Hair follicular keratinocyte (primary cell): ENCODE measurements around the gene AATK. TPM values are rescaled to one million over a fixed set of nuclear protein-coding genes. Genes with fewer than 3 reads are reported as not detected.

Experiments
- total RNA-seq: library from RNA; depleted of rRNA; stranded (reverse); fragments of >200 nt; gene quantifications from 2 replicates; pipeline ENCODE4 v1.2.3, GENCODE V29; 2015

Gene AATK, protein sequence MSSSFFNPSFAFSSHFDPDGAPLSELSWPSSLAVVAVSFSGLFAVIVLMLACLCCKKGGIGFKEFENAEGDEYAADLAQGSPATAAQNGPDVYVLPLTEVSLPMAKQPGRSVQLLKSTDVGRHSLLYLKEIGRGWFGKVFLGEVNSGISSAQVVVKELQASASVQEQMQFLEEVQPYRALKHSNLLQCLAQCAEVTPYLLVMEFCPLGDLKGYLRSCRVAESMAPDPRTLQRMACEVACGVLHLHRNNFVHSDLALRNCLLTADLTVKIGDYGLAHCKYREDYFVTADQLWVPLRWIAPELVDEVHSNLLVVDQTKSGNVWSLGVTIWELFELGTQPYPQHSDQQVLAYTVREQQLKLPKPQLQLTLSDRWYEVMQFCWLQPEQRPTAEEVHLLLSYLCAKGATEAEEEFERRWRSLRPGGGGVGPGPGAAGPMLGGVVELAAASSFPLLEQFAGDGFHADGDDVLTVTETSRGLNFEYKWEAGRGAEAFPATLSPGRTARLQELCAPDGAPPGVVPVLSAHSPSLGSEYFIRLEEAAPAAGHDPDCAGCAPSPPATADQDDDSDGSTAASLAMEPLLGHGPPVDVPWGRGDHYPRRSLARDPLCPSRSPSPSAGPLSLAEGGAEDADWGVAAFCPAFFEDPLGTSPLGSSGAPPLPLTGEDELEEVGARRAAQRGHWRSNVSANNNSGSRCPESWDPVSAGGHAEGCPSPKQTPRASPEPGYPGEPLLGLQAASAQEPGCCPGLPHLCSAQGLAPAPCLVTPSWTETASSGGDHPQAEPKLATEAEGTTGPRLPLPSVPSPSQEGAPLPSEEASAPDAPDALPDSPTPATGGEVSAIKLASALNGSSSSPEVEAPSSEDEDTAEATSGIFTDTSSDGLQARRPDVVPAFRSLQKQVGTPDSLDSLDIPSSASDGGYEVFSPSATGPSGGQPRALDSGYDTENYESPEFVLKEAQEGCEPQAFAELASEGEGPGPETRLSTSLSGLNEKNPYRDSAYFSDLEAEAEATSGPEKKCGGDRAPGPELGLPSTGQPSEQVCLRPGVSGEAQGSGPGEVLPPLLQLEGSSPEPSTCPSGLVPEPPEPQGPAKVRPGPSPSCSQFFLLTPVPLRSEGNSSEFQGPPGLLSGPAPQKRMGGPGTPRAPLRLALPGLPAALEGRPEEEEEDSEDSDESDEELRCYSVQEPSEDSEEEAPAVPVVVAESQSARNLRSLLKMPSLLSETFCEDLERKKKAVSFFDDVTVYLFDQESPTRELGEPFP (N-terminal part only)
- total RNA-seq: 0.27 and 0.62 TPM in 2 replicates

DNA sequence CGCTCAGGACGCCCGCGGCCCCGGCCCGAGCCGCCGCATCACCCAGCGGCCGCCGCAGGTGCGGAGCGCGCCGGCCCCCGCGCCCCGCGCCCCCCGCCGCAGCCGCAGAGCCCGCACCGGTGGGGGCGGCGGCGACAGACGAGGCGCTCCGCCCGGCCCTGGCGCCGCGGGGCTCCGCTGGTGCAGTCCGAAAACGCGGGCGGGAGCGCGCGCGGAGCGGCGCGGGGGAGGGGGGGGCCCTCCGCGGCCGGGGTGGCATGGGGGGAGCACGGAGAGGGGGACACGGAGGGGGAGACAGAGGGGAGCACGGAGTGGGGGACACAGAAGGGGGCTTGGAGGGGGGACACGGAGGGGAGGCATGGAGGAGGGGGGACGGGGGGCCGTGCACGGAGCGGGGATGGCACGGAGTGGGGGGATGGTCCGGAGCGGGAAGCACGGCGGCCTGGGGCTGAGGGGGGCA, at the start of gene AATK:
Gene AATK (minus strand): TSS at position 189 of the 460 bp plus-strand sequence. CDS start 229 bp downstream, outside the sequence.

DNA sequence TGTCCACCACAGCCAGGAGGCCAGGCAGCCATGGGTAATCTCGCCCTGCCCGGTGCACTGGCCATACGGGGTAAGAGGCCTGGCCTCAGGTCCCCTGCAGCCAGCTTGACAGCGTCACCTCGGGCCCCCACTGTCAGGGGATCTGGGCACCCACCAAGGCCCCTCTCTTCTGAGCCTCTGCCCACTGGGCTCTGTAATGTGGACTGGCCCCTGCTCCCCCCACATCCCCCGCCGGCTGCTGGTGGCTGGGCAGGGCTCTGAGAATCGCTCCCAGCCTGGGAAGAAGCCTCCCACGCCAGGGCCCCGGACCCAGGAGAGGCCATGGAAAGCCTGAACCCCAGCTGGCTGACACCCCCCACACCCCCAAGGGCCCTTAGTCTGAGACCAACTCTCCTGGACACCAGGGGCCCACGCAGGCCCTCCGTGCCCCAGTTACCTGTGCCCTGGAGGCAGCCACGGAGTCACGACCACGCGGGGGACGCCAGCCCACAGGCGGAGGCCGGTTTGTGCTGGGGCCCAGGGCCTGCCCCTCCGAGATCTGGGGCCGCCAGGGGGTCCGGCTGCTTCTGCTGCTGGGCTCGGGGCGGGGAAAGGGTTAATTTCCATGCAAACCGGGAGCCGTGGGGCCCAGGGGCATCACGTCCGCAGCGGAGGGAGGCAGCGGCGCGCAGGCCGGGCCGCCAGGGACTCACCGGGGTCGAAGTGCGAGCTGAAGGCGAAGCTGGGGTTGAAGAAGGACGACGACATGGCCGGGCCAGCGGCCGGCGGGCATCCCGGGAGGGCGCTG, 582 bp downstream of the AATK start, which contains the start of gene PVALEF:
Gene PVALEF (plus strand): TSS at position 262 of the 787 bp plus-strand sequence. CDS start 15,720 bp downstream, outside the sequence.

Other genes with a start within 250 kb of the AATK start
- gene CHMP6, start 174.4 kb downstream of the AATK start, total RNA-seq: 14.4 and 26.8 TPM in 2 replicates
- gene BAIAP2, start 131.1 kb downstream of the AATK start, total RNA-seq: 55.8 and 59.7 TPM in 2 replicates
- not detected in 2 replicates for gene PVALEF, start 714 bp downstream of the AATK start, total RNA-seq
- gene CEP131, start 56.7 kb upstream of the AATK start, total RNA-seq: 8.4 and 11.5 TPM in 2 replicates
- 17.8 and 20.0 TPM in 2 replicates for gene TEPSIN, start 72.8 kb upstream of the AATK start, total RNA-seq
- 70.2 and 115 TPM in 2 replicates for gene NDUFAF8, start 73.1 kb upstream of the AATK start, total RNA-seq
- gene SLC38A10, start 129.1 kb upstream of the AATK start, total RNA-seq: 41.1 and 50.4 TPM in 2 replicates
- 1.8 and 4.0 TPM in 2 replicates for gene BAHCC1, start 229.2 kb upstream of the AATK start, total RNA-seq